IMR-90 (cell line): ENCODE measurements around the gene PIK3C3. TPM values are rescaled to one million over a fixed set of nuclear protein-coding genes. Genes with fewer than 3 reads are reported as not detected.

ENCODE experiments used
- ATAC-seq: fragments of 200-7000 bp; cut with Tn5 transposase; 2 replicates; pipeline ENCODE4 v1.9.1; 2020; ENCODE audit warnings: low read depth, mild to moderate bottlenecking, moderate library complexity
- BruUV-seq: library from RNA; stranded (reverse); fragments of 400-500 nt; replicated peaks from 2 replicates; lab custom pipeline; 2021; lab: Mats Ljungman, UMichigan
- CTCF ChIA-PET: fragments of 300-600 bp; formaldehyde crosslinking; extraction: SDS; loops from one replicate; lab custom pipeline; 2021; ENCODE audit warnings: antibody characterized with exemption; lab: Yijun Ruan, JAX
- POLR2A ChIA-PET: fragments of 300-600 bp; sonication (Branson Sonifier 250); formaldehyde crosslinking; loops from one replicate; lab custom pipeline; 2022; ENCODE audit warnings: antibody characterized with exemption; ENCODE audit not compliant: unreplicated experiment; lab: Charles Lee
- DNase-seq: peaks from one replicate; pipeline ENCODE4 v3.0.0; 2013
- H2AFZ ChIP-seq: replicated peaks from 2 replicates; pipeline ENCODE3; 2013; ENCODE audit warnings: low read length, mild to moderate bottlenecking; ENCODE audit not compliant: poor library complexity
- H2AK5ac ChIP-seq: 2 replicates; pipeline ENCODE4 v1.6.1; 2013; ENCODE audit warnings: low read depth, low read length, inconsistent platforms
- H2AK9ac ChIP-seq: replicated peaks from 2 replicates; pipeline ENCODE3; 2013; ENCODE audit warnings: mild to moderate bottlenecking, low read depth, low read length, moderate library complexity; ENCODE audit not compliant: poor library complexity
- H2BK120ac ChIP-seq: 2 replicates; pipeline ENCODE4 v1.6.1; 2013; ENCODE audit warnings: low read depth, low read length, inconsistent platforms
- H2BK15ac ChIP-seq: 3 replicates; pipeline ENCODE4 v1.6.1; 2013; ENCODE audit warnings: low read depth, low read length, inconsistent platforms
- H2BK20ac ChIP-seq: 2 replicates; pipeline ENCODE4 v1.6.1; 2013; ENCODE audit warnings: low read depth, mild to moderate bottlenecking, inconsistent platforms, low read length, moderate library complexity
- H2BK5ac ChIP-seq: 2 replicates; pipeline ENCODE4 v1.6.1; 2013; ENCODE audit warnings: mild to moderate bottlenecking, low read depth, low read length, inconsistent platforms; ENCODE audit not compliant: poor library complexity, severe bottlenecking
- H3K14ac ChIP-seq: replicated peaks from 2 replicates; pipeline ENCODE4 v1.6.1; 2013; ENCODE audit warnings: low read depth, low read length, inconsistent platforms
- H3K18ac ChIP-seq: 2 replicates; pipeline ENCODE4 v1.6.1; 2013; ENCODE audit warnings: low read depth, low read length, control low read depth
- H3K23ac ChIP-seq: 2 replicates; pipeline ENCODE4 v1.6.1; 2013; ENCODE audit warnings: low read depth, low read length, inconsistent platforms
- H3K27ac ChIP-seq: 2 replicates; pipeline ENCODE4 v1.5.1; 2013; ENCODE audit warnings: mild to moderate bottlenecking, control low read depth, low read length; ENCODE audit not compliant: insufficient read depth
- H3K27me3 ChIP-seq: 2 replicates; pipeline ENCODE4 v1.6.1; 2013; ENCODE audit warnings: low read length; ENCODE audit not compliant: control insufficient read depth, insufficient read depth
- H3K36me3 ChIP-seq: 2 replicates; pipeline ENCODE4 v1.6.1; 2013; ENCODE audit warnings: low read length, mixed read lengths; ENCODE audit not compliant: control insufficient read depth, insufficient read depth
- H3K4ac ChIP-seq: 2 replicates; pipeline ENCODE4 v1.6.1; 2013; ENCODE audit warnings: low read depth, low read length, inconsistent platforms
- H3K4me1 ChIP-seq: 2 replicates; pipeline ENCODE4 v1.6.1; 2013; ENCODE audit warnings: low read length, mixed read lengths; ENCODE audit not compliant: control insufficient read depth, insufficient read depth
- H3K4me2 ChIP-seq: 2 replicates; pipeline ENCODE4 v1.6.1; 2013; ENCODE audit warnings: low read depth, mild to moderate bottlenecking, control low read depth, low read length, moderate library complexity
- H3K4me3 ChIP-seq: 2 replicates; pipeline ENCODE4 v1.5.1; 2013; ENCODE audit warnings: low read depth, mild to moderate bottlenecking, control low read depth, low read length, moderate library complexity; ENCODE audit not compliant: insufficient read depth
- H3K56ac ChIP-seq: 2 replicates; pipeline ENCODE4 v1.6.1; 2013; ENCODE audit warnings: low read length, inconsistent platforms; ENCODE audit not compliant: insufficient read depth; ENCODE audit errors: extremely low read depth
- H3K79me1 ChIP-seq, 2 experiments: 2 replicates each; pipeline ENCODE4 v1.6.1; 2013; ENCODE audit warnings: low read length in 2 of 2, inconsistent platforms in 1 of 2, low read depth in 1 of 2
- H3K9ac ChIP-seq: 2 replicates; pipeline ENCODE4 v1.6.1; 2013; ENCODE audit warnings: low read depth, low read length, control low read depth
- H3K9me1 ChIP-seq: 2 replicates; pipeline ENCODE4 v1.6.1; 2013; ENCODE audit warnings: low read length, inconsistent platforms; ENCODE audit not compliant: insufficient read depth
- H3K9me3 ChIP-seq: 2 replicates; pipeline ENCODE4 v1.6.1; 2013; ENCODE audit warnings: low read length; ENCODE audit not compliant: control insufficient read depth, insufficient read depth
- H4K20me1 ChIP-seq: 2 replicates; pipeline ENCODE4 v1.6.1; 2013; ENCODE audit warnings: low read length, inconsistent platforms; ENCODE audit not compliant: insufficient read depth
- H4K5ac ChIP-seq: 2 replicates; pipeline ENCODE4 v1.6.1; 2013; ENCODE audit warnings: mild to moderate bottlenecking, low read depth, low read length, control low read depth
- H4K8ac ChIP-seq, 2 experiments: 2 replicates each; pipeline ENCODE4 v1.6.1; 2013; ENCODE audit warnings: low read depth in 2 of 2, low read length in 2 of 2, control low read depth in 1 of 2, inconsistent platforms in 1 of 2
- H4K91ac ChIP-seq: 2 replicates; pipeline ENCODE4 v1.6.1; 2013; ENCODE audit warnings: low read depth, low read length, inconsistent platforms; ENCODE audit not compliant: insufficient read depth
- CHD1 ChIP-seq: IDR thresholded peaks from 2 replicates; pipeline ENCODE4 v1.6.1; 2012; ENCODE audit warnings: low read depth, low read length, improper control_type of control experiment
- FOS ChIP-seq: fragments of 150-350 bp; IDR thresholded peaks from 2 replicates; pipeline ENCODE4 v1.6.1; 2016; ENCODE audit warnings: low read depth, low read length
- MAZ ChIP-seq: IDR thresholded peaks from 2 replicates; pipeline ENCODE4 v1.6.1; 2012; ENCODE audit warnings: low read depth, mild to moderate bottlenecking, low read length, improper control_type of control experiment, moderate library complexity, borderline replicate concordance
- NFE2L2 ChIP-seq: fragments of 150-350 bp; IDR thresholded peaks from 2 replicates; pipeline ENCODE4 v1.6.1; 2016; ENCODE audit warnings: low read depth, mild to moderate bottlenecking, low read length
- POLR2A ChIP-seq: IDR thresholded peaks from 2 replicates; pipeline ENCODE4 v1.6.1; 2012; ENCODE audit warnings: mild to moderate bottlenecking, low read depth, low read length
- RAD21 ChIP-seq: IDR thresholded peaks from 2 replicates; pipeline ENCODE4 v1.6.1; 2012; ENCODE audit warnings: low read length, improper control_type of control experiment
- RCOR1 ChIP-seq: IDR thresholded peaks from 2 replicates; pipeline ENCODE4 v1.6.1; 2012; ENCODE audit warnings: mild to moderate bottlenecking, low read length, improper control_type of control experiment; ENCODE audit not compliant: insufficient replicate concordance
- SMC3 ChIP-seq: fragments of 150-350 bp; IDR thresholded peaks from 2 replicates; pipeline ENCODE4 v1.6.1; 2016; ENCODE audit warnings: low read depth, mild to moderate bottlenecking, antibody characterized with exemption, low read length, moderate library complexity
- WGBS, 2 experiments: methylation state at CpG; one replicate each; pipeline versions ENCODE4 v1.1.5 to v1.1.7; 2013; ENCODE audit warnings: missing lambda C conversion rate in 2 of 2; ENCODE audit not compliant: insufficient read length in 1 of 2; ENCODE audit errors: extremely low coverage in 2 of 2; 5-methylcytosine and 5-hydroxymethylcytosine counted together
- dilution Hi-C: fragments of 300-500 bp; cut with HindIII; formaldehyde crosslinking; loops from one replicate; pipeline ENCODE4 v1.14.3; 2018; ENCODE audit warnings: low sequenced_read_pairs; ENCODE audit not compliant: unreplicated experiment
- in situ Hi-C: fragments of 300-500 bp; cut with MboI; formaldehyde crosslinking; loops from 3 replicates; pipeline ENCODE4 v1.14.3; 2019; ENCODE audit warnings: low sequenced_read_pairs, inconsistent platforms, mixed read lengths
- intact Hi-C: fragments of 100-400 bp; cut with micrococcal nuclease; formaldehyde crosslinking; loops from 2 replicates; pipeline ENCODE4 v1.10.0; 2022
- polyA plus RNA-seq, 3 experiments: library from polyadenylated mRNA; depleted of rRNA; stranded (reverse); fragments of >200 nt; gene quantifications; 2 replicates each; pipeline ENCODE4 v1.2.3, GENCODE V29; 2012; ENCODE audit warnings: low replicate concordance in 1 of 3
- total RNA-seq: library from RNA; depleted of rRNA; stranded (reverse); fragments of >200 nt; gene quantifications from 2 replicates; pipeline ENCODE4 v1.2.3, GENCODE V29; 2012
- TF ChIP-seq, protein P1 (sequence below): fragments of 150-350 bp; IDR thresholded peaks from 2 replicates; pipeline ENCODE4 v1.6.1; 2017; ENCODE audit warnings: mild to moderate bottlenecking, antibody characterized with exemption, low read length, low read depth
- TF ChIP-seq, protein P2 (sequence below): conservative IDR thresholded peaks from 2 replicates; pipeline ENCODE4 v1.5.1; 2012; ENCODE audit warnings: mild to moderate bottlenecking, low read depth, low read length, improper control_type of control experiment
- TF ChIP-seq, protein P3 (sequence below): fragments of 150-350 bp; IDR thresholded peaks from 2 replicates; pipeline ENCODE4 v1.6.1; 2016; ENCODE audit warnings: low read depth, mild to moderate bottlenecking, low read length, moderate library complexity, borderline replicate concordance

Gene PIK3C3
- total and polyA plus RNA-seq, 2 of the 4 experiments (the other 2 are of a cell fraction), result 41.2 to 57.2 TPM

DNA sequence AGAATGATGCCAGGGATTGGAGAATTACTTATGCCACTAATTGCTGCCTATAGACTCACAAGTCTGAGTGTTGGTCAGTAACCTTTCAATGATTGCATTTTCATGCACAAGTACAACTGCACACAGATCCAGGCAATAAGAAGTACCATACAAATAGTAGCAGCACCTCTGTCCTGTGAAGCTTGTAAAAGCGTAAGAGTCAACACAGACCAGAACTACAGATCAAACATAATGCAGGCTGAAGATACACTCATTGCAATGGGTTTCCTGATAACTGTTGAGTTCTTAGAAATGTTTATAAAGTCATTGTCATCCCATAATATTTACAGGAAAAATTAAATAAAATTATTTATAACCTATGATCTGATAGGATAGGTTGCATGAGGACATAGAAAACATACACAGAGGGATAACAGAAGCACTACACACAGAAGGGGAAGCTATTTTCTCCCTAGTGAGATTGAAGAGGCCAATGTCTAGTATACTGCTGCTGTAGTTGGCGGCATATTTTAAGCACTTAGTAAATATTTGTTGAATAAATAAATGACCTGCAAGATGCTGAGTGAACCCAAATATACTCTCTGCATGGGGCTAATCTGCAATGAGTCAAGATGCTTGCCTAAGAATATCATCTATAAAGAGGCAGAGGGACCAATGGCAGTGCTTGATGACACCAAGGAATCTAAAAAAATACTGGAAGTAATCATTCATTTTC lies 5.7 kb upstream of the PIK3C3 start:
- dilution Hi-C loops (no loop called here), in situ Hi-C loops (no loop called here)

More for the DNA sequence above, 5.7 kb upstream of the PIK3C3 start:
- H4K20me1 ChIP-seq, result no peaks in the 10 kb centered on the region
- H3K18ac ChIP-seq, result no peak overlapping the region; the same call in 1 of the 2 replicates
- no peak overlapping the region for H2BK120ac ChIP-seq
- no peak overlapping the region for H3K4me2 ChIP-seq
- H4K8ac ChIP-seq, result no peak overlapping the region
- no peak overlapping the region for H3K4ac ChIP-seq
- no peaks in the 10 kb centered on the region for H3K9me1 ChIP-seq
- no peak overlapping the region for H2AK9ac ChIP-seq
- DNase-seq (peak; percentile 31), ATAC-seq (peak; percentile 41)
- H3K4me1 ChIP-seq, result no peaks in the 10 kb centered on the region; the same call in 1 of the 2 replicates
- no peak overlapping the region for H4K91ac ChIP-seq
- H2AFZ ChIP-seq, result no peak overlapping the region
- H3K56ac ChIP-seq, result no peak overlapping the region
- ChIA-PET POLR2A (no interaction called here), CTCF (no interaction called here)
- H3K23ac ChIP-seq, result no peak overlapping the region
- H3K27me3 ChIP-seq, result no peaks in the 10 kb centered on the region
- no peak overlapping the region for H3K4me3 ChIP-seq
- WGBS, 2 experiments, result no CpG with 5 or more reads among the region's 2 CpGs
- TF ChIP-seq FOS (no peak), RAD21 (no peak), SMC3 (no peak), RCOR1 (no peak), CHD1 (no peak), NFE2L2 (no peak), MAZ (no peak), POLR2A (no peak)
- TF ChIP-seq, protein P1, sequence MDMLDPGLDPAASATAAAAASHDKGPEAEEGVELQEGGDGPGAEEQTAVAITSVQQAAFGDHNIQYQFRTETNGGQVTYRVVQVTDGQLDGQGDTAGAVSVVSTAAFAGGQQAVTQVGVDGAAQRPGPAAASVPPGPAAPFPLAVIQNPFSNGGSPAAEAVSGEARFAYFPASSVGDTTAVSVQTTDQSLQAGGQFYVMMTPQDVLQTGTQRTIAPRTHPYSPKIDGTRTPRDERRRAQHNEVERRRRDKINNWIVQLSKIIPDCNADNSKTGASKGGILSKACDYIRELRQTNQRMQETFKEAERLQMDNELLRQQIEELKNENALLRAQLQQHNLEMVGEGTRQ, result no peak
- TF ChIP-seq, protein P2, sequence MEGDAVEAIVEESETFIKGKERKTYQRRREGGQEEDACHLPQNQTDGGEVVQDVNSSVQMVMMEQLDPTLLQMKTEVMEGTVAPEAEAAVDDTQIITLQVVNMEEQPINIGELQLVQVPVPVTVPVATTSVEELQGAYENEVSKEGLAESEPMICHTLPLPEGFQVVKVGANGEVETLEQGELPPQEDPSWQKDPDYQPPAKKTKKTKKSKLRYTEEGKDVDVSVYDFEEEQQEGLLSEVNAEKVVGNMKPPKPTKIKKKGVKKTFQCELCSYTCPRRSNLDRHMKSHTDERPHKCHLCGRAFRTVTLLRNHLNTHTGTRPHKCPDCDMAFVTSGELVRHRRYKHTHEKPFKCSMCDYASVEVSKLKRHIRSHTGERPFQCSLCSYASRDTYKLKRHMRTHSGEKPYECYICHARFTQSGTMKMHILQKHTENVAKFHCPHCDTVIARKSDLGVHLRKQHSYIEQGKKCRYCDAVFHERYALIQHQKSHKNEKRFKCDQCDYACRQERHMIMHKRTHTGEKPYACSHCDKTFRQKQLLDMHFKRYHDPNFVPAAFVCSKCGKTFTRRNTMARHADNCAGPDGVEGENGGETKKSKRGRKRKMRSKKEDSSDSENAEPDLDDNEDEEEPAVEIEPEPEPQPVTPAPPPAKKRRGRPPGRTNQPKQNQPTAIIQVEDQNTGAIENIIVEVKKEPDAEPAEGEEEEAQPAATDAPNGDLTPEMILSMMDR, result no peak
- TF ChIP-seq, protein P3, sequence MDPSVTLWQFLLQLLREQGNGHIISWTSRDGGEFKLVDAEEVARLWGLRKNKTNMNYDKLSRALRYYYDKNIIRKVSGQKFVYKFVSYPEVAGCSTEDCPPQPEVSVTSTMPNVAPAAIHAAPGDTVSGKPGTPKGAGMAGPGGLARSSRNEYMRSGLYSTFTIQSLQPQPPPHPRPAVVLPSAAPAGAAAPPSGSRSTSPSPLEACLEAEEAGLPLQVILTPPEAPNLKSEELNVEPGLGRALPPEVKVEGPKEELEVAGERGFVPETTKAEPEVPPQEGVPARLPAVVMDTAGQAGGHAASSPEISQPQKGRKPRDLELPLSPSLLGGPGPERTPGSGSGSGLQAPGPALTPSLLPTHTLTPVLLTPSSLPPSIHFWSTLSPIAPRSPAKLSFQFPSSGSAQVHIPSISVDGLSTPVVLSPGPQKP, result no peak
- no peaks in the 10 kb centered on the region for H3K79me1 ChIP-seq
- no peak overlapping the region for H2BK20ac ChIP-seq
- H3K36me3 ChIP-seq, result no peaks in the 10 kb centered on the region
- no peaks in the 10 kb centered on the region for H3K9me3 ChIP-seq
- BruUV-seq, result no TSS peak
- H2AK5ac ChIP-seq, result no peak overlapping the region
- no peak overlapping the region for H4K5ac ChIP-seq
- H2BK15ac ChIP-seq, result no peak overlapping the region
- H3K9ac ChIP-seq, result no peak overlapping the region
- H2BK5ac ChIP-seq, result no peak overlapping the region
- H3K27ac ChIP-seq, result no peak overlapping the region
- H3K14ac ChIP-seq, result no peak overlapping the region
- intact Hi-C loops, result no loop called here
